ENCODE data around the gene NOS3.
A peak's percentile ranks its signal among the peaks of the same experiment; 100 is the strongest.
"Not testable (repeated sequence)": the region's sequence is repeated elsewhere in the genome, so short reads cannot be mapped to it uniquely, and the experiment has no call there.

NOS3 gene

DNA sequence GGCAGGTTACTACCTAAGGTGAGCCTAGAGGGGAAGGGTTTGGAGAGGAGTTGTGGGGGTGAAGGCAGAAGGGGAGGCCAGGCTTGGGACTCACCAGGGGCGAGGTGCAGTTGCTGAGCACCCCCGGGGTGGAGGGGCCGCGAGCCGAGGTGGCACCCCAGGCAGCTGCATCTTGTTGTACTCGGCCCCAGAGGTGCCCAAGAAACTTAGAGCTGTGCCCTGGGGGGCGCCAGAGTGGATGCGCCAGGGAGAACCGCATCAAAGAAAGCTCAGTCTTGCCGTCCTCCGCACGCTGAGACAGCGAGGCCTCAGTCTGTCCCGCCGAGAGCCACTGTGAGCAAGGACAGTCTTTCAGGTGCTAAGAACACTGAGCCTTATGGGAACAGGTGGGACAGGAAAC lies 26.1 kb downstream of the NOS3 start:
- no peak for DNase-seq (ENCODE audit: low read depth in 2 of 2)

DNA sequence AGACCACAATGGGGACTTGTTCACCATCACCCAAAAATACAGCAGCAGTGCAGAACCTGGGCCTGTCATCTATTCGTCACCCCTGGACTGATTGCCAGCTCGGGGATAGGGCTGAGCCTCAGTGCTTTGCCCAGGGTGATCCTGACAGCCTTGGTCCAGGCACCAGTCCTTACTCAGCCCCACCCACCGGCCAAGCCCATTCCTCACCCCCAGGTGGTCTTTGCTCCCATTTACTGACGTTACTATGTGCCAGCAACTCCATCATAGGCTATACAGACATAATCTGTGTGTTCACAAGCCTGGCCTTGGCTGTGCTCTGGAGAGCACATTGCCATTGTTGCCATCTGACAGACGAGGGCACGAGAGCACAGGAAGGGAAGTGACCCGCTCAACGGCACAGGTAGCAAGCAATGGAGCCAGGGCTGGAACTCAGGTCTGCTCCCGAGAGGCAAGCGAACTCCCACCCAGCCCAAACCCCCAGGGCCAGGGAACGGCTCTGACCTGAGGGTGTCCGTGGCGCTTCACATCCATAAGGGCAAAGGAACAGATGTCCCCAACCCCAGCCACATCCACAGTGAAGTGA lies 26.6 kb downstream of the NOS3 start:
- no peak for DNase-seq (ENCODE audit: low read depth in 2 of 2)

DNA sequence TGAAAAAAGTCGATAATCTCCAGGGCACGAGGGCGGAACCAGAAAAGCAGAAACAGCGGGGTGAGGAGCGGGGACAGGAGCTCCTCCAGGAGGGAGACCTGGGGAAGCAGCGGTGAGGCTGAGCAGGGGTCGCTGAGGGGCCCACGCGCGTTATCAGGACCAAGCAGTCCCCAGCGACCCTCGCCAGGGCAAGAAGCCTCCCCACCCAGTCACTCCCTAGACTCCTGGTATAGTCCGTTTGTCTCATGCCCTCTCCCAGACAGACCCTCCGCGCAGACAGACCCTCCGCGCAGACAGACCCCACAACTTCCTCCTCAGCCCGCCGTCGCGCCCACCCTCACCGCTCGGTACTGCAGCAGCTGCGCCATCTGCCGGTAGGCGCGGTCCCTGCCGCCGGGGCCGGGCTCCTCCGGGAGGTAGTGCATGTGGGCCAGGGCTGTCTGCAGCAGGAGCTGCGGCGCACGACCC lies 27.2 kb downstream of the NOS3 start:
- DNase-seq (ENCODE audit: low read depth in 2 of 2): peak; percentile 59 to 76

DNA sequence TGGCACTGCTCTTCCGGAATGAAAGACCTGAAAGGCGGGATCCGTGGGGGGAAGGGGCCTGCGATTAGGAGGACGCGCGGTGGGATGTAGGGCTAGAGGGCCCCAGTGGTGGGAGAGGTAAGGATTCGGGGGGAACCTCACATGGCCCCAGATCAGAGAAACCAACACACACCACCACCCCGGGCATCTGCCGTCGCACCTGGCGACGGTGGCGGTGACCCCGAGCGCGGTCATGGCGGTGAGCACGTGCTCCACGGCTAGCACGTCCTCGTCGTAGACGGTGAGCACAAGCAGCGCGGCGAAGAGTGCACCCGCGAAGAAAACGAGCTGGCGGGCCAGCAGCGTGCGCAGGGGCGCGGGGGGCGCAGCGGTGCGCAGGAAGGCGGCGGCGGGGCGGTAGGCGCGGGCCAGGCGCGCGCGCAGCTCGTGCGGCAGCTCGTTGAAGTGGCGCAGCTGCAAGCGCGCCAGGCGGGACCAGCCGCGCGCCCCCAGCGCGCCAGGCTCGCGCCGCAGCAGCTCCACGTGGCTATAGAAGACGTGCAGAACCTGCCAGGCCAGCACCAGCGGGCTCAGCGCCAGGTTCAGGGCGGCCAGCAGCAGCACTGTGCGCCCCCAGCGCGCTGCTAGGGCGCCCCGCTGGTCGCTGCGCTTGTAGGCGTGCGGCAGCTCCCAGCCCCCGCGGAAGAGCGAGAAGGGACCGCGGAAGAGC lies 27.8 kb downstream of the NOS3 start:
- DNase-seq (ENCODE audit: low read depth in 2 of 2): no peak

DNA sequence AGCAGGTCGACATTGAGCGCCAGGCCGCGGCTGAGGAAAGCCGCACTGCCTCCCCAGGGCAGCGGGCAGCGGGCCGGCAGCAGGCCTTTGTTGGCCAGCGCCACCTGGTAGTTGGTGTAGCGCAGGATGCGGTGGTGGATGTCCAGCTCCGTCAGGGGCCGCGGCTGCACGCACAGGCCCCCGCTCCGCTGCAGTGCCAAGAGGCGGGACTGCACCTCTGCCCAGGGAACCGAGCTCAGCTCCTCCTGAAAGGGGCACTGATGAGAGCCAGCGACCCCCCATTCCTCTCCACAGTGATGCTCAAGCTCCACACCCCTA lies 28.3 kb downstream of the NOS3 start:
- DNase-seq (ENCODE audit: low read depth in 2 of 2): no peak

DNA sequence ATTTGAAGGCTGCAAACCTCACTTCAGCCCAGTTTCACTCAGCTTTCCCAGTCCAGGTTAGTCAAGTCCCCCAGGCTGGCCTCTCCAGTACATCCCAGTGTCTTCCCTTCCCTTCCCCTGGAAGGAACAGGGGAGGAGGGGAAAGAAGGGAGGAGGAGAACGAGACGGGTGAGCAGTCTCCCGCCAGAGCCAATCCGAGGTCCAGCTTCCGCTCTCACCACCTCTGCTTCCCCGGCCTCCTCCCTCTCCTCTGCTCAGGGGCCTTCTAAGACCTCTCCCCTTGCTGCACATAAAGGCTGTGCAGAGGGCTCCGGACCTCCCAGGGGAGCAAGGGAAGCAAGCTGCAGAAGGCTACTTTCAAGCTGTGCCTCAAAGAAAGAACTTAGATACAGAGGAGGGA lies 29.4 kb downstream of the NOS3 start:
- DNase-seq (ENCODE audit: low read depth in 2 of 2): no peak

DNA sequence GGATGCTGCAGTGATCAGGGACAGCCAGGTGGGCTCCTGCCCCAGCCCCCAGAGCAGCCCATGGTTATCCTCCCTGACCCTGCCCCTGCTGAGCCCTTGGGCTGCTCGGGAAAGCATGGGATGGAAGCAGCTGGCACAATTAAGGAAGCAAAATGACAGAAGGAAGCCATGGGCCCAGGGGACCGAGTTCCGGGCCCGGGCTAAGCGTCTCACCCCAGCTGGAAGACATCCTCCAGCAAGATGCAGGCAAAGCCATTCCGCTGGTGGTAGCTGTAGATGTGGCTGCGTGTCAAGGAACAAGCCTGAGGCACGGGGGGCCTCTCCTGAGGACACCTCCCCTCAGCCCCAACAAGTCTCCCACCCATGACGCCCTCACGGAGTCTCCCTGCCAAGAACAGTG lies 32.4 kb downstream of the NOS3 start:
- no peak for DNase-seq (ENCODE audit: low read depth in 2 of 2)

DNA sequence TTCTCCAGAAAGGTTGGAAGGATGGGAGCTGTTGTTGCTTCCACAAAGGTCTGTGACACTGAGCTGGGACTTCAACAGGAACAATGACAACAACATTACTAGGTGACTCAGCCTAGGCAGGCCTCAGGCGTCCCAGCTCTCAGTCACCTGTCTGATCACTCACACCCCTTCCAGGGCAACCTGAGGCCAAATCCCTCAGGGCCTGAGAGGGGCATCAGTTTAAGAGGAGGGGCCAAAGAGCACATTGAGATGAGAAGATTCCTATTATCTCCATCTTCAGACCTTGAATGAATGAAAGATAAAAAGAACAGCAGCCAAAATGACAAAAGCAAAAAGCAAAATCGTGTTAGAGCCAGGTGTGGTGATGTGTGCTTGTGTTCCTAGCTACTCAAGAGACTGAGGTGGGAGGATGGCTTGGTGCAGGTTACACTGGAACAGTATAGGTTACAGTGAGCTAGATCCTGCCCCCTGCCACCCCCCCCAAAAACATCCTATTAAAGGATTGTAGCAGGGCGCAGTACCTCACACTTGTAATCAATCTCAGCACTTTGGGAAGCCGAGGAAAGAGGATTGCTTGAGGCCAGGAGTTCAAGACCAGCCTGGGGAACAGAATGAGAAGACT lies 33.7 kb downstream of the NOS3 start, which contains the start of gene ATG9B:
Gene ATG9B, minus strand, starts transcription at position 60 of the 622 bp plus-strand sequence. CDS start 71 bp downstream, outside the sequence.
- DNase-seq (ENCODE audit: low read depth in 2 of 2): no peak

DNA sequence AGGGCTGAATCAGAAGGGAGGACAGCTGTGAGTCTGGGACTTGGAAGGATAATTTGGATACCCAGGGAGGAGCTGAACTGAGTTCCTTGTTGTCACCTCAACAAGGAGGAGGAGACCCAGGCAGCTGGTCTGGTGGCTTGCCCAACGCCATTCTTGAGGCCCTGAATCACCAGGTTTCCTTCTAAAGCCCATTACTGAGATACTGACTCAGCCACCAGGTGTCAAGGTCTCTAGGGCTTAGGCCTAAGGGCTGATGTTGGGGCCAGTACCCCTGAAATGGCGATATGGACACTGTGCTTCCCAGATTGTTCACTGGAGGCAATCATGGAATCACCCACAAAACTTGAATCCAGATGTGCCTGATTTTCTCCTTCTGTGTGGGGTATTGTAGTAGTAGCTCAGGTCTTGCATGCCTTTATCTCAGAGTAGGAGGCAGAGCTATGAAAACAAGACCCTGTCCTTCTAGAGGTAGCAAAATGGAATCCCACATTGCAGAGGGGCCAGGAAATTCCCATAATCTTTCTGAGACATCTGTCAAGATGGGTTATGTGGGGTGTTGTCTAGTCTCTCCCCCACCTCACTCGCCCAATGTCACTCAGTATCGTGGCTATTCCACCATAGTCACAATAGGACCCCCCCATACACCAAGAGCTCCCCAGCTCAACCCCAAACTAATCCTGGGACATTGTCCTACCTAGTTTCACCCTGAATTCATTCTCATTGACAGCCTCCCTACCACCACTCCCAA lies 35.3 kb downstream of the NOS3 start:
- no peak for DNase-seq (ENCODE audit: low read depth in 2 of 2)

DNA sequence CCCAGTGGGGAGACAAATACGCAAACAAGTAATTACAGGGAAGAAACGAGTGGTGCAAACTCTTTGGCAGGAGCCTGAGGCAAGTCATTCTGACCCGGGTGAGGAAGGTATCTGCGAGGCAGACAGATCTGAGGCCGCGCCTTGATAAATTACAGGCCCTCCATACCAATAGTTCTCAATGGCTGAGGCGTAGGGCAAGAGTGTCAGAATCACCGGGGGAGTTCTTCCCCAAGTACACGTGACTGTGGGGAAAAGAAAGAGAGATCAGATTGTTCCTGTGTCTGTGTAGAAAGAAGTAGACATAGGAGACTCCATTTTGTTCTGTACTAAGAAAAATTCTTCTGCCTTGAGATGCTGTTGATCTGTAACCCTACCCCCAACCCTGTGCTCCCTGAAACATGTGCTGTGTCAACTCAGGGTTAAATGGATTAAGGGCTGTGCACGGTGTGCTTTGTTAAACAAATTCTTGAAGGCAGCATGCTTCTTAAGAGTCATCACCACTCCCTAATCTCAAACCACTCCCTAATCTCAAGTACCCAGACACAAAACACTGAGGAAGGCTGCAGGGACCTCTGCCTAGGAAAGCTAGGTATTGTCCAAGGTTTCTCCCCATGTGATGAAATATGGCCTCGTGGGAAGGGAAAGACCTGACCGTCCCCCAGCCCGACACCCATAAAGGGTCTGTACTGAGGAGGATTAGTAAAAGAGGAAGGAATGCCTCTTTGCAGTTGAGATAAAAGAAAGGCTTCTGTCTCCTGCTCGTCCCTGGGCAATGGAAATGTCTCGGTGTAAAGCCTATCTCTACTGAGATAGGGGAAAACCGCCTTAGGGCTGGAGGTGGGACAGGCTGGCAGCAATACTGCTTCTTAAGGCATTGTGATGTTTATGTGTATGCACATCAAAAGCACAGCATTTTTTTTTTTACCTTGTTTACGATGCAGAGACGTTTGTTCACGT lies 36.2 kb downstream of the NOS3 start:
- not testable (repeated sequence) for DNase-seq (ENCODE audit: low read depth in 2 of 2)

DNA sequence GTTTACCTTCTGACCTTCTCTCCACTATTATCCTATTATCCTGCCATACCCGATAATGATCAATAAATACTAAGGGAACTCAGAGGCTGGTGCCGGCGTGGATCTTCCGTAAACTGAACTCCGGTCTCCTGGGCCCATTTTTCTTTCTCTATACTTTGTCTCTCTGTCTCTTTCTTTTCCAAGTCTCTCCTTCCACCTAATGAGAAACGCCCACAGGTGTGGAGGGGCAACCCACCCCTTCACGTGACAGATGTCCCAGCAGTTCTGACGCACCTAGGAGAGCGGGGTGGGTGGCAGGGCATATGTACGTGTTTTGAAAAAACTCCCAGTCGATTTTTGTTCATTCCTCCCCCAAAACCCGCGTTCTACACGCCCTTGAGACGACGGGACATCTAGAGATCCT lies 36.9 kb downstream of the NOS3 start:
- DNase-seq (ENCODE audit: low read depth in 2 of 2): not testable (repeated sequence)

DNA sequence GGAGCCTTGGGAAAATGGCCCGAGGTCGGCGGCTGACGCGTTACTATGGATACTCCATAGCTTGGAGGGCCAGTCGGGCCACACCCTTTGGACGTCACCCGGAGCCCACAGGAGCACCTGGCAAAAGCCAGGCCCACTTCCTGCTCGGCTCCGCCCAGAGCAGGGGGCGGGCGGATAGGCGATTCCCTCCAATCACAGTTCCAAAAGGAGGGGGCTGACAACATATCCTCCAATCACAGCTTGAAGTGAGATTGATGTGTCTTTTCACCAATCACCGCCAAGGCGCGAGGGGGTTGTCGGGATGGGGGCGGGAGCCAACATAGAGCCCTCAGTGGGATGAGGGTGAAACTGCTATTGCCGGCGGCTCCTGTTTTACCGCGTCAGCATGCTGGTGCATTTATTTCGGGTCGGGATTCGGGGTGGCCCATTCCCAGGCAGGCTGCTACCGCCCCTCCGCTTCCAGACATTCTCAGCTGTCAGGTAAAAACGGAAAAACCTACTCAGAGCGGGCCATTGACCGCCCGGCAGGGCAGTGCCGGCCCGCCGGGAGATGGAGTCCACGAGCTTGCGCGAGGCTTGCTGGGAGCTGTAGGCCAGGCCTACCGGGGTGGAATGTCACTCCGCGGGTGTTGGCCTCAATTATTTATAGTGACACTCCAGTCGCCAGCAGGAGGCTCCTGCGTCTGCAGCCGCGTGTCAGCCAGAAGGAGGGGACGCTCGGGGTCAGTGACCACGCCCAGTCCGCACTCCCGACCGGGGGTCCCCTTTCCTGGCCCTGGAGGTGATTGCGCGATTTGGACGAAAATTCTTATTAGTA lies 37.5 kb downstream of the NOS3 start, which contains the start of gene ABCB8:
Gene ABCB8, plus strand, starts transcription at position 320 of the 817 bp plus-strand sequence. Its CDS starts 66 bp downstream, at position 386.
- peak; percentile 95 for DNase-seq (ENCODE audit: low read depth in 2 of 2)

DNA sequence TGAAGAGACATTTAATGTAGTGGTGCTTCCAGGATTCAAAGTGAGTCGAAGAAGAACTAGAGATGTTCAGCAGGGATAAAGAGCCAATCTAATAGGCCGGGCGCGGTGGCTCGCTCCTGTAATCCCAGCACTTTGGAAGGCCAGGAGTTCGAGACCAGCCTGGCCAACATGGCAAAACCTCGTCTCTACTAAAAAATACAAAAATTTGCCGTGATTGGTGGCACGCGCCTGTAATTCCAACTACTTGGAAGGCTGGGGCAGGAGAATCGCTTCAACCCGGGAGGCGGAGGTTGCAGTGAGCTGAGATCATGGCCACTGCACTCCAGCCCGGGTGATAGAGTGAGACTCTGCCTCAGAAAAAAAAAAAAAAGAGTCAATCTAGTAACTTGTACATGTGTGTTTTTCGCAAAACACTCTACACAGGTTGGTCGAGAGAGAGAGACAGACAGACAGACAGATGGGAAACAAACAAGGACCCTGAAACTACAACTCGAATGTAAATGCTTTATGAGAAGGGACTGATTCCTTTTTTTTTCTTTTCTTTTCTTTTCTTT lies 38.2 kb downstream of the NOS3 start:
- no peak for DNase-seq (ENCODE audit: low read depth in 2 of 2)

DNA sequence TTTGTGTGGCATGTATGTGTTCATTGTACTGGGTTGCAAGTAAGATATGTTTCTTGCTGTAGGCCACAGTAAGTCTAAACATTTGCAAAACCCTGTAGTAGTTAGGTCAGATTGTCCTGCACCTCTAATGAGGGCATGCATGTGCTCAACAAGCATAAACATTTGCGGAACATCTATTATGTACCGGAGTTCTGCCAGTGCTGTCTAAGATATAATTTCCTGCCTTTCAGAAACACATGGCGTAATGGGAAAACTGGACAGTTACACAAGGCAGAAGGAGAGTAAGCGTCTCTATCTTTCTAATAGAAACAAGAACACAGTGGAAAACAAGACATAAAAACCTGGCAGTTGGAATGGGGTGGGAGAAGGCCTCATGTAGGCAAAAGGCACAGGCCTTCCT lies 40.2 kb downstream of the NOS3 start:
- DNase-seq (ENCODE audit: low read depth in 2 of 2): no peak

DNA sequence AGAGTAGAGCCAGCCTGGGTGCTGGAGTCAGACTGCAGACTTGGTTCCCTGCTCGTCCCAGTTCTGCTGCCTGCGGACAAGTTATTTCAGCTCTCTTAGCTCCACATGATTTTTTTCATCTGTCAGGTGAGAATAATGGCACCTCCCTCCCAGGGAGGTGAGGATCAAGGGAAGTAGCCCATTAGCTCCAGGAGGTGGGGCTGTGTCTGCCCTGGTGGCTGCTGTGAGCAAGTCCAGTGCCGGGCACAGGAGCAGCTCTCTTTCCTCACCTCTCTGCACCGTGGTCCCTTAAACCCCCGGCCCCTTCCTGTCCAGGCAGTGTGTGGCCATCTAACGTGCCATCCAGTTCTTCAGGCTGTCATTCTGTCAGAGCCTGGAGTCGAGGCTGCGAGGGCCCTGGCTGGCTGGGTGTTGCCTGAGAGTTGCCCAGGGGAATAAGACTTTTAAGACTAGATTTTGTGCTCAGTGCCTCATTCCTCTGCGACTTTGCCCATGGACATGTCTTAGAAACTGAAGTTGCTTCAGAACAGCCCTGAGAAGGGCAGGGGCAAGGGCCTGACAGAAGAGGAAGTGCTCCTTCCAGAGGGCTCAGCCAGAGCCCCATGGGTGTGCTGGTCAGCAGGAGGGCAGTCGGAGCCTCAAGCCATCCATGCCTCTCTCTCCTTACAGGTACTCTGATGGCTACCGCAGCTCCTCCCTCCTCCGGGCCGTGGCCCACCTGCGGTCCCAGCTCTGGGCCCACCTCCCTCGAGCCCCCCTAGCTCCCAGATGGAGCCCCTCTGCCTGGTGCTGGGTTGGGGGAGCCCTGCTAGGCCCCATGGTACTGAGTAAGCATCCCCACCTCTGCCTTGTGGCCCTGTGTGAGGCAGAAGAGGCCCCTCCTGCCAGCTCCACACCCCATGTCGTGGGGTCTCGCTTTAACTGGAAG lies 42.4 kb downstream of the NOS3 start:
- DNase-seq (ENCODE audit: low read depth in 2 of 2): no peak

DNA sequence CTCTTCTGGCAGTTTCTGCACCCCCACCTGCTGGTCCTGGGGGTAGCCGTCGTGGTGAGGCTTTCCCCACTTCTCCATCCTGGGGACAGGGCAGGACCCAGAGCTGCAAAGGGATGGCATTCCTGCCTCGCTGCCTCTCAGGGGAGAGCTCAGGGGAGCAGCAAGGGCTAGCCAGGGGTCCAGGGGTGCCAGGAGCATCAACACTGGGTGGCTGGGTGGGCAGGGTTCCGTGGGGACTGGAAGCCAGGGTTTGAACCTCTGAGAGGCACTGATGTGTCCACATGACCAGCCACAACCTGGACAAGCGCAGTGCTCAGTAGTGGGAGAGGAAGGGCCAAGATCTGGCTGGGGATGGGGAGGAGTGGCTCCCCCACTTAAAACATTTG lies 43.0 kb downstream of the NOS3 start:
- no peak for DNase-seq (ENCODE audit: low read depth in 2 of 2)

DNA sequence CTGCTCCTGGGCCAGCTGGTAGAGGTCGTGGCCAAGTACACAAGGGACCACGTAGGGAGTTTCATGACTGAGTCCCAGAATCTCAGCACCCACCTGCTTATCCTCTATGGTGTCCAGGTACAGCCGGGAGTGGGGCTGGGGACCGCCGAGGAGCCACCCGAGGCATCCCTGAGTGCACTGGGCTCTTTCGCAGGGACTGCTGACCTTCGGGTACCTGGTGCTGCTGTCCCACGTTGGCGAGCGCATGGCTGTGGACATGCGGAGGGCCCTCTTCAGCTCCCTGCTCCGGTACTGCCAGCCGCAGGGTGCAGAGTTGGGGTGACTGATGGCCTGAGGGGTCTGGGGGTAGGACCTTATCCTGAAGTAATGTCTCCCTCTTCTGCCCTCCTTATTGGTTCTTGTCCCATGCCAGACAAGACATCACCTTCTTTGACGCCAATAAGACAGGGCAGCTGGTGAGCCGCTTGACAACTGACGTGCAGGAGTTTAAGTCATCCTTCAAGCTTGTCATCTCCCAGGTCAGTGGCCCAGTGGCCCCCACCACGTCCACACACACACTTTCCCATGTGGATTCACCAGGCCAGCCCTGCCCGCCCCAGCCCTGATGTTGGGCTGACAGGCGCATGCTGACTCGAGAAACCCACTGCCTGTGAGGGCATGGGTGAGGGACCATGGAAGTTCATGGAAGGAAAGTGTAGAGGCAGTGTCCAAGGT lies 43.7 kb downstream of the NOS3 start:
- no peak for DNase-seq (ENCODE audit: low read depth in 2 of 2)

DNA sequence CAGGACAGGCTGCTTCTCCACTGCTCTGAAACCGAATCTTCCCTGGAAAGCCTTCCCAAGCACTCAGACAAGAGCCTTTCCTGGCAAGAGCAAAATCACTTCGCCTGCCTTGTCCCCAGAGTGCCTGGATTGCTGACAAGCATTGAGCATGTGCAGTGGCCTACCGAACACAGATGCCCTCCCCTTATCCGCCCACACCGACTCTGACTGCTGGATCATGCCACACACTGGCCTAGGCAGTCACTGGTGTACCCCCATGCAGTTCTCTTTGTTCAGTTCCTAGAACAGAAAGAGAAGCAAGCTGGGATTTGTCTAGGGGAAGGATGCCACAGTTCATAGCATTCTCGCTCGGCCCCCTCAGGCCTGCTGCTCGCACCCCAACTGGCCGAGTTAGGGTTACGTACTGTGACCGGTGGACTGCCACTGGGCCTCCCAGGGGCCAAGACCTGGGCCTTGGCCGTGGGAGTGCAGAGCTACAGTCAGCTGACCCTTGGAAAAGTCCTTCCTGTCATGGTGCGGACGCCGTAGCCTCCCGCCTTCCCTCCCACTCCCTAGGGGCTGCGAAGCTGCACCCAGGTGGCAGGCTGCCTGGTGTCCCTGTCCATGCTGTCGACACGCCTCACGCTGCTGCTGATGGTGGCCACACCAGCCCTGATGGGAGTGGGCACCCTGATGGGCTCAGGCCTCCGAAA lies 44.4 kb downstream of the NOS3 start:
- DNase-seq (ENCODE audit: low read depth in 2 of 2): no peak
